Ishikawa (cell line): ENCODE data around the gene PTPRM.

Experiments used
- CEBPB ChIP-seq: IDR thresholded peaks from 2 replicates; pipeline ENCODE4 v1.6.1; 2012
- CREB1 ChIP-seq: IDR thresholded peaks from 2 replicates; pipeline ENCODE4 v1.6.1; 2012; ENCODE audit warnings: low read depth
- EGR1 ChIP-seq: IDR thresholded peaks from 2 replicates; pipeline ENCODE4 v1.6.1; 2012
- EP300 ChIP-seq: IDR thresholded peaks from 2 replicates; pipeline ENCODE4 v1.6.1; 2012; ENCODE audit warnings: borderline replicate concordance
- FOXM1 ChIP-seq: IDR thresholded peaks from 2 replicates; pipeline ENCODE4 v1.6.1; 2012; ENCODE audit warnings: low read depth, borderline replicate concordance
- NFIC ChIP-seq: IDR thresholded peaks from 2 replicates; pipeline ENCODE4 v1.6.1; 2012
- RAD21 ChIP-seq: IDR thresholded peaks from 2 replicates; pipeline ENCODE4 v1.6.1; 2012; ENCODE audit warnings: low read depth
- TAF1 ChIP-seq: IDR thresholded peaks from 2 replicates; pipeline ENCODE4 v1.6.1; 2012; ENCODE audit warnings: low read depth, mild to moderate bottlenecking
- TCF12 ChIP-seq: IDR thresholded peaks from 2 replicates; pipeline ENCODE4 v1.6.1; 2012; ENCODE audit warnings: low read depth
- TEAD4 ChIP-seq: IDR thresholded peaks from 2 replicates; pipeline ENCODE4 v1.6.1; 2012
- YY1 ChIP-seq: IDR thresholded peaks from 2 replicates; pipeline ENCODE4 v1.6.1; 2012; ENCODE audit warnings: low read depth
- ZBTB7A ChIP-seq: IDR thresholded peaks from 2 replicates; pipeline ENCODE4 v1.6.1; 2012; ENCODE audit warnings: low read depth
- TF ChIP-seq, protein P1 (sequence below): IDR thresholded peaks from 2 replicates; pipeline ENCODE4 v1.6.1; 2012
- TF ChIP-seq, protein P2 (sequence below): IDR thresholded peaks from 2 replicates; pipeline ENCODE4 v1.6.1; 2012
- TF ChIP-seq, protein P3 (sequence below): IDR thresholded peaks from 2 replicates; pipeline ENCODE4 v1.6.1; 2012; ENCODE audit warnings: low read depth, mild to moderate bottlenecking

Gene PTPRM

DNA sequence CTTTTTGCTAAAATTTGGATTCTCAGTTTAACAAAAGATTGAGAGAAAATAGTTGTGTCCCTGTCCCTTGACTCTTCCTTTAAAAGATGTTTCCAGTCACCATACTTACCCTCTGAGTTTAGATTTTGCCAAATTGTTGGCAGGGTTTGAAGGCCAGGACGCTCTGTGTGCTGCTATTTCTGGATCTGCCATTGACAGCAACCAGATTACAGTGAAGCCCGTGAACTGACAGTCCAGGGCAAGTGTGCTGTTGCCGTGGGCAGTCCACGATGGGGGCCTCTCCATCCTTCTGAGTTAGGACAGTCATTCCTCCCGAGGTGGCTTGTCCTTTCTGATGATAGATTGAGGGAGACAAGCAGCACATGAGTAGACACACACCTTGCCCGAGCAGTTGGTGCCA, 89.9 kb downstream of the PTPRM start:
- TF ChIP-seq TAF1 (no peak), EGR1 (no peak), RAD21 (no peak), FOXM1 (no peak), YY1 (no peak), CREB1 (no peak)
- TF ChIP-seq, protein P1, sequence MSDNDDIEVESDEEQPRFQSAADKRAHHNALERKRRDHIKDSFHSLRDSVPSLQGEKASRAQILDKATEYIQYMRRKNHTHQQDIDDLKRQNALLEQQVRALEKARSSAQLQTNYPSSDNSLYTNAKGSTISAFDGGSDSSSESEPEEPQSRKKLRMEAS, result no peak
- TF ChIP-seq, protein P2, sequence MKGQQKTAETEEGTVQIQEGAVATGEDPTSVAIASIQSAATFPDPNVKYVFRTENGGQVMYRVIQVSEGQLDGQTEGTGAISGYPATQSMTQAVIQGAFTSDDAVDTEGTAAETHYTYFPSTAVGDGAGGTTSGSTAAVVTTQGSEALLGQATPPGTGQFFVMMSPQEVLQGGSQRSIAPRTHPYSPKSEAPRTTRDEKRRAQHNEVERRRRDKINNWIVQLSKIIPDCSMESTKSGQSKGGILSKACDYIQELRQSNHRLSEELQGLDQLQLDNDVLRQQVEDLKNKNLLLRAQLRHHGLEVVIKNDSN, result no peak
- TF ChIP-seq, protein P3, sequence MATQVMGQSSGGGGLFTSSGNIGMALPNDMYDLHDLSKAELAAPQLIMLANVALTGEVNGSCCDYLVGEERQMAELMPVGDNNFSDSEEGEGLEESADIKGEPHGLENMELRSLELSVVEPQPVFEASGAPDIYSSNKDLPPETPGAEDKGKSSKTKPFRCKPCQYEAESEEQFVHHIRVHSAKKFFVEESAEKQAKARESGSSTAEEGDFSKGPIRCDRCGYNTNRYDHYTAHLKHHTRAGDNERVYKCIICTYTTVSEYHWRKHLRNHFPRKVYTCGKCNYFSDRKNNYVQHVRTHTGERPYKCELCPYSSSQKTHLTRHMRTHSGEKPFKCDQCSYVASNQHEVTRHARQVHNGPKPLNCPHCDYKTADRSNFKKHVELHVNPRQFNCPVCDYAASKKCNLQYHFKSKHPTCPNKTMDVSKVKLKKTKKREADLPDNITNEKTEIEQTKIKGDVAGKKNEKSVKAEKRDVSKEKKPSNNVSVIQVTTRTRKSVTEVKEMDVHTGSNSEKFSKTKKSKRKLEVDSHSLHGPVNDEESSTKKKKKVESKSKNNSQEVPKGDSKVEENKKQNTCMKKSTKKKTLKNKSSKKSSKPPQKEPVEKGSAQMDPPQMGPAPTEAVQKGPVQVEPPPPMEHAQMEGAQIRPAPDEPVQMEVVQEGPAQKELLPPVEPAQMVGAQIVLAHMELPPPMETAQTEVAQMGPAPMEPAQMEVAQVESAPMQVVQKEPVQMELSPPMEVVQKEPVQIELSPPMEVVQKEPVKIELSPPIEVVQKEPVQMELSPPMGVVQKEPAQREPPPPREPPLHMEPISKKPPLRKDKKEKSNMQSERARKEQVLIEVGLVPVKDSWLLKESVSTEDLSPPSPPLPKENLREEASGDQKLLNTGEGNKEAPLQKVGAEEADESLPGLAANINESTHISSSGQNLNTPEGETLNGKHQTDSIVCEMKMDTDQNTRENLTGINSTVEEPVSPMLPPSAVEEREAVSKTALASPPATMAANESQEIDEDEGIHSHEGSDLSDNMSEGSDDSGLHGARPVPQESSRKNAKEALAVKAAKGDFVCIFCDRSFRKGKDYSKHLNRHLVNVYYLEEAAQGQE, result no peak

DNA sequence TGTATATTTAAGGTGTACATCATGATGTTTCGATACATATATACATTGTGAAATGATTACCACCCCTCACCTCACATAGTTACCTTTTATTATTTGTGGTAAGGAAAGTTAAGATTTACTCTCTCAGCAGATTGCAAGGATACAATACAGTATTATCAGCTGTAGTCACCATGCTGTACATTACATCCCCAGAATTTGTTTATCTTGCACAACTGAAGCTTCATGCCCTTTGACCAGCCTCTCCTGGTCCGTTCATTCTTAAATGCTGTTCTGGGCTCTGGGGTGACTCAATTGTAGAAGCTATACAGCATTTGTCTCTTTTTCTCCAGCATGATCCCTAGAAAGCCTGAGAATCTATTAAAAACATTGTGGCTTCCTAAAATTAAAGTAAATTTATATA, 90.8 kb downstream of the PTPRM start:
- TF ChIP-seq TCF12, result no peak
- TF ChIP-seq FOXM1, result no peak
- TF ChIP-seq TAF1, result no peak
- TF ChIP-seq ZBTB7A, result no peak
- no peak for TF ChIP-seq EP300
- TF ChIP-seq RAD21, result no peak
- TF ChIP-seq EGR1, result no peak

DNA sequence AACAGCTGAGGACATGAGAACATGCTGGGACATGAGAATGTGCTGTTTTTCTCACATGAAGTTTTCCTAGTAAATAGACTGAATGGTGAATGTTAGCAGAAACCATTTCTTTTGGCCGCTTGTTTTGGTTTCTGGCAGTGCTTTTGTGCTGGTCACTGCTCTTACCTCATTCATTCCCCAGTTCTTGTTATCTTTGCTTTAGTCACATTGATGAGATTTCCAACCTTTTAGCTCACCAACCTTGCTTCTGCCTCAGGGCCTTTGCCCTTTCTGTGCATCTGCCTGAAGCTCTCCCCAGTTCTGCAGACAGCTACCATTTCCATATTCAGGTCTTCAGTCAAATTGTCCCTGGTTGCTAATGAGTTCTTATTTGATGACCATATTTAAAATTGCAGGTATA, 91.6 kb downstream of the PTPRM start:
- no peak for TF ChIP-seq TEAD4
- TF ChIP-seq, protein P2, result no peak
- TF ChIP-seq YY1, result no peak
- TF ChIP-seq TAF1, result no peak
- no peak for TF ChIP-seq CREB1
- TF ChIP-seq, protein P1, result no peak
- no peak for TF ChIP-seq RAD21
- no peak for TF ChIP-seq ZBTB7A
- TF ChIP-seq EP300, result no peak
- TF ChIP-seq, protein P3, result no peak
- no peak for TF ChIP-seq NFIC
- TF ChIP-seq EGR1, result no peak
- TF ChIP-seq CEBPB, result no peak
- TF ChIP-seq FOXM1, result no peak
- TF ChIP-seq TCF12, result no peak

DNA sequence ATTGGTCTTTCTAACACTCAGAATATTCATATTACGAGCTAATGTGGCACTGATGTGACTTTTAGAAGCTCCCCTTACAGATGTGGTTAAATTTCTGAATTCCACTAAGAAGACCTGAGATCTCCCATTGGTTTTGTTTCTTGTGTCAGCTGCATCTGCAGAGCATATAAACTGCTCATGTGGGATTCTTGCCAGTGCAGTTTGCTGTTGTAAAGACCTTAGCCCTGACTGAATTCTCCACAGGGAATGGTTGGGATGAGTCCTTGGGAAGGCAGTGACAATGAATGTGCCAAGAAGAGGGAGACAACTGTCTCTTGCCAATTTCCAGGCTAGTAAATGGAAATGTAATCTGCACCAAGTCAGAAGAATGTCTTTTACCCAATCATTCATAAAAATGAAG, 94.1 kb downstream of the PTPRM start:
- TF ChIP-seq, protein P2, result no peak
- TF ChIP-seq EGR1 (no peak), CREB1 (no peak), TEAD4 (no peak), YY1 (no peak), ZBTB7A (no peak), EP300 (no peak), CEBPB (no peak), FOXM1 (no peak), RAD21 (no peak)
- TF ChIP-seq, protein P1, result no peak

DNA sequence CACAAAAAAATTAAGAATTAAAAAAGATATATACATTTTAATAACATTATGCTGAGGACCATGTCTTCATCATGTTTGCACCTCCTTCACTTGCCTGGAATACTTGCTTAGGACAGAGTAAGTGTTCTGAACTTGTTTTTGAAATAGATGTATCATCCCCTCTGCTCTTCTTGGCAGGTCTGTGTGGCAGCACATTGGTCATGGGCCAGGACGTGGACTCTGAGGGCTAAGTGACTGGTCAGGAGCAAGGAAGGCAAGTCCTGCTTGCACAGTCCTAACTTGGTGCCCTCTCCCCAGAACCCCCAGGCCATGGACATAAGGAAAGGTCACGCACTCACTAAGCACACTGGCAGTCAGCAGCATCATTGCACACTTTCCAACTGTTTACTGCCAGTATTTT, 95.8 kb downstream of the PTPRM start:
- no peak for TF ChIP-seq TCF12
- TF ChIP-seq EP300, result no peak
- TF ChIP-seq RAD21, result no peak
- TF ChIP-seq EGR1, result no peak
- no peak for TF ChIP-seq FOXM1
- no peak for TF ChIP-seq TAF1
- TF ChIP-seq, protein P3, result no peak
- TF ChIP-seq, protein P1, result no peak
- no peak for TF ChIP-seq ZBTB7A
- no peak for TF ChIP-seq CREB1
- no peak for TF ChIP-seq NFIC
- TF ChIP-seq CEBPB, result no peak
- TF ChIP-seq TEAD4, result no peak
- no peak for TF ChIP-seq YY1
- TF ChIP-seq, protein P2, result no peak
